ENCODE results near the gene BCAS3.

The BCAS3 gene

GRCh38 chr17:61157246-61157886 is 479.7 kb downstream of the BCAS3 start:
- DNase-seq (ENCODE audit: low spot score): peak; percentile 72

GRCh38 chr17:61158376-61158775 is 480.7 kb downstream of the BCAS3 start:
- no peak for DNase-seq (ENCODE audit: low spot score)

- DNase-seq (ENCODE audit: low spot score): no peak
Measured at GRCh38 chr17:61159221-61159814, 481.7 kb downstream of the BCAS3 start.

DNA sequence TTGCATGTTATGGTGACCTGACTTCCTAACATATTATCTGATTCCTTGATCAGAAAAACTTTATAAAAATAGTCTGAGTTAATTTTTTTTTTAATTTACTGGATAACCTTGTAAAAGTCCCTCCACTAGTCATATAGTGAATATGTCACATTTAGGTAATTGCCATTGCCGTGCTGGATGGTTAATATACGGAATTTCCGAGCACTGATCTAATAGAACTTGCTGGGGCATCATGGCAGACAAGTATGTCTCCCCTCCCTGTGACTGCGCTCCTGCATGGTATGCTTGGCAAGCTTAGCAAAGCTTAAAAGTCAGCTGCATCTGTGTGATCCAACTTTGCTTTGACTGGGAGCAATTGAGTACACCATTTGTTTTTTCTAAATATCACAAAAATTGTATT is 482.6 kb downstream of the BCAS3 start:
- no peak for DNase-seq (ENCODE audit: low spot score)

DNA sequence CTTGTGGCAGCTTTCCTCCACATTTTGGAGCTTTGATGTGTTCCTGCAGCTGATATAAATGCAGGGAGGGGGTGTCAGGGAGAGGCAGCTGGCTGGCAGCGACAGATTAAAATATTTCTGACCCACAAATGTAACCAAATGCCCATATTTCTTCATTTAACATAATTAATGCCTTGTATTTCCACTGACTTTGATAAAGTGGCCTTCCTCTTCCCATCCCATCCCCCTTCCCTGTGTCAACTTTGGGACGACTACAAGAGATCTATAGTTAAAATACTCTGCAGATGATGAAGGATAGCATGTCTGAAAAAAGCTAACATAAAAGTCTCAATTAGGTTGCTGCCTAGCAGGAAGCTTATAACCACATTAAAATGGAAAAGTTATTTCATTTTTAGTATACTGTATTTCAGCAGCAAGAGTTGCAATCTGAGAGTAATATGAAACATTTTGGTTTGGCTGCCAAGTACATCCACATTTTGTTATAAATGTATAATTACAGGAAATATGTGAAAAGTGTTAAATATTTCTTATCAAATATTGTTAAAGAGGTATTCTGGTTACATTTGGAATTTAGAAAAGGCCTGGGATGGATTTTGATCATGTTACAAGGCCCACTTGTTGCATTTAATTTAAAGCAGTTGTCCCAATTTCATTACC is 483.3 kb downstream of the BCAS3 start:
- DNase-seq (ENCODE audit: low spot score): no peak

- DNase-seq (ENCODE audit: low spot score): no peak
Measured at GRCh38 chr17:61161615-61162134, 484.0 kb downstream of the BCAS3 start.

DNA sequence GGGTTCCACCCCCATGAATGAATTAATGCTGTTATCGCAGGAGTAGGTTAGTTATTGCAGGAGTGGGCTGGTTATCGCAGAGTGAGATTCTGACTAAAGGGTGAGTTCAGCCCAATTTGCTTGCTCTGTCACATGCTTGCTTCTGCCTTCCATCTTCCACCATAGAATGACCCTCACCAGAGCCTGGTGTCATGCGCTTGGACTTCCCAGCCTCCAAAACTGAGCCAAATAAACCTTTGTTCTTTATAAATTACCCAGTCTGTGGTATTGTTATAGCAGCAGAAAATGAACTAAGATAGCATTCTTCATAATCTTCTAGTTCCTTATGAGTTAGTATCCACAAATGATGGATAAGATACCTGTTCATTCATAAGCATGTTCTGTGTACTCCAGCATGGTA is 486.9 kb downstream of the BCAS3 start:
- DNase-seq (ENCODE audit: low spot score): no peak

GRCh38 chr17:61167075-61167474 is 489.4 kb downstream of the BCAS3 start:
- DNase-seq (ENCODE audit: low spot score): no peak

DNA sequence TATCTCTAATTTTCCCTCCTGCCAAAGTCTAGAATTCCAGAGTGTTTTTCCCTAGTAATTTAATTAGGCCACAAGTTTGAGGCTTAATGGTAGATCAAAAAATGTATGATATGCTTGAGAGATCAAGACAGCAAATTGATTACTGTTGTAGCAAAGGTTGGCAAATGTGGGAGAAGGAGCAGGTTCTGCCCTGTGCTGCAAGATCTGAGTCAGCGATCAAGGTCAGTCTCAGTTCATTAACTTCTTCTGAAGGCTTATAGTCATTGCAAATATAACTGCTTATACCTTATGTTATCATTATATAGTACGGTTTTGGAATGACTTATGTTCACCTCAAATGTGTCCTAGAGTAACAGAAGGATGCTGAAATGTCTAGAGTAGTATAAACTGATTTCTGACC is 490.9 kb downstream of the BCAS3 start:
- no peak for DNase-seq (ENCODE audit: low spot score)

GRCh38 chr17:61174310-61174709 is 496.7 kb downstream of the BCAS3 start:
- DNase-seq (ENCODE audit: low spot score): no peak

DNA sequence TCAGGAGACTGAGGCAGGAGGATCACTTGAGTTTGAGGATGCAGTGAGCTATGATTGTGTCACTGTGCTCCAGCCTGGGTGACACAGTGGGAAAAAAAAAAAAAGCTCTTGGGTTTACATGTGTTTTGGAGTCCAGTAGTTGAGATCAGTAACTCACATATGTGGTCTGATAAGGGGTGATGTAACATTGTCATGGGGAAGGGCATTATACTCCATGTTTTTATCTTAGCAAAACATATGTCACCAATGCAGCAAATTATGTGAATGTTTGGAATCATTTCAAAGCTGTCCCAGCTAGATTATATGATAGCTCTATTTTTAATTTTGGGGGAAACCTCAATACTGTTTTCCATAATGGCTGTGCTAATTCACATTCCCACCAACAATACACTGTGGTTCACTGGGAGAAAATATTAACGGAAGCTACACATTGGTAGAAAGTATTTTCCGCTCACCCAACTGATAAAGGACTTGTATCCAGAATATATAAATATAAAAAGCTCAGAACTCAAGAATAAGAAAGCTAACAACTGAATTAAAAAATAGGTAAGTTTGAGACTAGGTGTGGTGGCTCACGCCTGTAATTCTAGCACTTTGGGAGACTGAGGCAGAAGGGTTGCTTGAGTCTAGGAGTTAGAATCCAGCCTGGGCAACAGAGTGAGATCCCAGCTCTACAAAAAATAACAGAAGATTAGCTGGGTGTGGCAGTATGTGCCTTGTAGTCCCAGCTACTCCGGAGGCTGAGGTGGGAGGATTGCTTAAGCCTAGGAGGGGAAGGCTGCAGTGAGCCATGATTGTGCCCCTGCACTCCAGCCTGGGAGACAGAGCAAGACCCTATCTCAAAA is 497.9 kb downstream of the BCAS3 start:
- no peak for DNase-seq (ENCODE audit: low spot score)

GRCh38 chr17:61177351-61177750 is 499.7 kb downstream of the BCAS3 start:
- DNase-seq (ENCODE audit: low spot score): no peak

- no peak for DNase-seq (ENCODE audit: low spot score)
Measured at GRCh38 chr17:61178284-61178683, 500.6 kb downstream of the BCAS3 start.

DNA sequence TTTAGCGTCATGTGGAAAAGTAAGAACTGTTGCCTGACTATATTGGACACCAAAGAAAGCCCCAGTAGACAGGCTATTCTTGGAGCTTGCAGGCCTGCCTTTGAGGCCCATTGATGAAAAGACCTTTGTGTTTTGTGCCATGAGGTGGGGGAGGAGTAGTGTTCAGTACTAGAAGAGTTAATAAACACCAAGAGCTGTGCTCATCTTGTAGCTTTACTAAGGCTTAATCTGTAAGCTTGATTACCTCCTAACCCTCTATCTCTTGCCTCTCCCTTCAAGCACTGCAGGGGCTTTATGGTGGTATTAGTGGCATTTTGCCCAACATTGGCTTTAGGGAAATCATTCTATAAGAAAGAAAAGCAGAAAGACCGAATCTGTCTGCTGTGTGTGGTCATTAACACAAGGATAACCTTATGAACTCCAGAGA is 501.7 kb downstream of the BCAS3 start:
- DNase-seq (ENCODE audit: low spot score): peak; percentile 17

DNA sequence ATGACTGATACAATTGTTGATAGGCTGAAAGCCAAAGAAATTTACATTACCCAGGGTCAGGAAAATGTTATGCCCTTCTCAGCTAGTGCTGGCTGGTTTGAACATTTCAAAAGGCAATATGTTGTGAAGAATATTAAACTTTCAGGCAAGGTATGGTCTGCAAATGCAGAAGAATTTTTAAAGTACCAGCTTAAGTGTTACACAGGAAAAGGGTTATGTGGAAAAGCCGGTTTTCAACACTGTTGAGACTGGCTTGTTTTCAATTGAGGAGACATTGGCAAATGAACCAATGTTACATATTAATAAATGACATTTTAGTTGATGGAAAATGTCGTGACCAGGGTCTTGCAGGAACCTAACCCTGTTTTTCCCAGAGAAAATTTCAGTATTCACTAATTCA is 506.1 kb downstream of the BCAS3 start:
- DNase-seq (ENCODE audit: low spot score): no peak

DNA sequence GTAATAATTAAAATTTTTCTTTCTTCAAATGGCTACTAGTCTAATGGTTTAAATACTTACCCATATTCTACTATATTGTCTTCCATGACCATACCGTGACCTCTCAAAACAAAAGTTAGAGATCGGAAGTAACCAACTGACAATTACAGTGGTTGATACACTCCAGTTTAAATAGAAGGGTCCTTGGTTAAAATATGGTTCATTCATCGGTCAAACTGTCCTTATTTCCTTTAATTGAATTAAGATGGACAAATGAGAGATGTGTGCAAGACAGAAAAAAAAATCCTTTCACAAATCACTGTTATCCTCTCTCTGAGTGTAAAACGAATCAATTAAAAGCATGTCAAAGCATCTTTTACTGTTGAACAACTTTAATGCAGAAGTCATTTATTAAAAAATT is 507.7 kb downstream of the BCAS3 start:
- no peak for DNase-seq (ENCODE audit: low spot score)

DNA sequence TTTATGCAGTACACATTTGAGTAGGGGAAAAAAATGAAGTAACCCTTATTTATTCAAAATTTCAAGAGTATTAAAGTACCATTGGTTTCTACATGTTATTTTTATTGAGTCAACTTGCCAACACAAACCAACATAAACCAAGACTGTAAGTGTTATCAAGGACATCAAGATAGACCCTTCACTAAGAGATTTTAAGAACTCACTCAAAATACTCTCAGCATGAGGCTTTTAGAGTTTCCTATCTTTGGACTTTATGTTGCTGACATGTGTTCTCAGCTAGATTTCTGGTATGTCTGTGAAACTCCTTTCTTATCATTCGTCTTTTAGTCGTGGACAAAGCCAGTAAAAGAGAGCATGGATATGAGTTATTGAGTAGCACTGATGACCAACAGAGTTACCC is 509.4 kb downstream of the BCAS3 start:
- no peak for DNase-seq (ENCODE audit: low spot score)

DNA sequence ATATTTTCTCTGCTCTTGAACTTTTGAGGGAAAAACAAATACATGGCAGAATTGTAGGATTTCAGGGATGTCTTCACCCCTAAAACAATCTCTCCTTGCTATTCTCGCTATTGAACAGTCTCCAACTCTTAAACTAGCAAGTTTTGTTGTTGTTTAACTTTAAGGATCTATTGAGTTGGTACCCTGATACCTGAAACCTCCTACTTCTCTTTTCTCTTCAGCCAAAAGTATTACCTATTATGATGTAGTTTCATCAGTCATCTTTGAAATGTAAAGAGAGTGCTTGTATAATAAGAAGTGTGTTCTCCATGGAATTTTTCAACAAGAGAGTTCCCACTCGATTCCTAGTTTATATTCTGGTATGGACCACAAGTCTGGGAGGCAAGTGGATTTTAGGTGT is 510.4 kb downstream of the BCAS3 start:
- DNase-seq (ENCODE audit: low spot score): no peak

- no peak for DNase-seq (ENCODE audit: low spot score)
Measured at GRCh38 chr17:61189968-61190367, 512.3 kb downstream of the BCAS3 start.

- no peak for DNase-seq (ENCODE audit: low spot score)
Measured at GRCh38 chr17:61196302-61196704, 518.7 kb downstream of the BCAS3 start.

DNA sequence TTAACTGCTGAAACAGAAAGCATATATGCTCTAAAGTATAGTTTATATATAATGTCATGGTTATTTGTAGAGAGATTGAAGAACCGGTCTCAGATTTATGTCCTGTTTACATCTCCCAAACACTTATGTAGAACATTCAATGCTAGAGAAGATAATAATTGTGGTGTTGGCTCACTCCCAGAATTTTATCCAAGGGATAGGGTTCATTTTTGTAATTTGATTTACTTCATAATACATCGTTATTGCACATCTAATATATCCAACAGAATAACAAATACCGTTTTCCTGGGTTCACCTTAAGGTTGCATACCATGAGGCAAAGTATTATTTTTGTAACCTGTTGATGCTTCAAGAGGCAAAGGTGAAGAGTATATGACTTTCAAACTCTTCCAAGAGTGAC is 519.1 kb downstream of the BCAS3 start:
- no peak for DNase-seq (ENCODE audit: low spot score)
